GM10266 (cell line): Measurements from ENCODE around the gene HEY2.
"Not testable (repeated sequence)": the region's sequence is repeated elsewhere in the genome, so short reads cannot be mapped to it uniquely, and the experiment has no call there.

Experiments
- DNase-seq: peaks from one replicate; pipeline ENCODE4 v3.0.0; 2012; ENCODE audit errors: extremely low spot score
- CTCF ChIP-seq: IDR thresholded peaks from 2 replicates; pipeline ENCODE4 v1.5.1; 2012; ENCODE audit warnings: mild to moderate bottlenecking, low read depth; ENCODE audit not compliant: control insufficient read depth, insufficient read depth; ENCODE audit errors: missing control alignments

The HEY2 gene

DNA sequence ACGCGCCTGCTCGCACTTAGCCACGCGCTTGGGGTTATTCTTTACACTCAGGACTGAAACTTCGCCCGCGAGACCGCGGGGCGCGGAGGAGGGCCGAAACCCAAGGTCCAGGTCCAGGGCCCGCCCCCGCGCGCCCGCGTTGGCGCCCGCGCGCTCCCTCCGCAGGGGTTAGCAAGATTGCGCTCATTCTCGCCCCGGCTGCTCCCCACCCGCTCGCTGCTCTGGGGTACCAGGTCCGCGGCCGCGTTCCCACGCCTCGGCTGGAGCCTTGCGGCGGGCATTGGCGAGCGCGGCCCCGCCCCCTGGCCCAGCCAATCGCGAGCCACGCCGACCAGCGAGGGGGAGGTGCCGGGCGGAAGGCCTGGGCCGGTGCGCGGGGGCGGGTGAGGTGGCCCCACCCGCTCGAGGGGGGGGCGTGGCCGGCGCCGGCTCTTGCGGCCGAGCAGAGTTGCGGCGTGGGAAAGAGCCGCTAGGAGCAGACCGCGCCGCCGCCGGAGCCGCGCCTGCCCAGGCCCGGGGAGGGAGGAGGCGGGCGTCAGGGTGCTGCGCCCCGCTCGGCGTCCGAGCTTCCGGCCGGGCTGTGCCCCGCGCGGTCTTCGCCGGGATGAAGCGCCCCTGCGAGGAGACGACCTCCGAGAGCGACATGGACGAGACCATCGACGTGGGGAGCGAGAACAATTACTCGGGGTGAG, at the start of gene HEY2:
HEY2 (plus strand) TSS at position 460 of the 692 bp plus-strand sequence; CDS start at position 605, 145 bp downstream.
- no peak for TF ChIP-seq CTCF
- DNase-seq = peak; percentile 99

DNA sequence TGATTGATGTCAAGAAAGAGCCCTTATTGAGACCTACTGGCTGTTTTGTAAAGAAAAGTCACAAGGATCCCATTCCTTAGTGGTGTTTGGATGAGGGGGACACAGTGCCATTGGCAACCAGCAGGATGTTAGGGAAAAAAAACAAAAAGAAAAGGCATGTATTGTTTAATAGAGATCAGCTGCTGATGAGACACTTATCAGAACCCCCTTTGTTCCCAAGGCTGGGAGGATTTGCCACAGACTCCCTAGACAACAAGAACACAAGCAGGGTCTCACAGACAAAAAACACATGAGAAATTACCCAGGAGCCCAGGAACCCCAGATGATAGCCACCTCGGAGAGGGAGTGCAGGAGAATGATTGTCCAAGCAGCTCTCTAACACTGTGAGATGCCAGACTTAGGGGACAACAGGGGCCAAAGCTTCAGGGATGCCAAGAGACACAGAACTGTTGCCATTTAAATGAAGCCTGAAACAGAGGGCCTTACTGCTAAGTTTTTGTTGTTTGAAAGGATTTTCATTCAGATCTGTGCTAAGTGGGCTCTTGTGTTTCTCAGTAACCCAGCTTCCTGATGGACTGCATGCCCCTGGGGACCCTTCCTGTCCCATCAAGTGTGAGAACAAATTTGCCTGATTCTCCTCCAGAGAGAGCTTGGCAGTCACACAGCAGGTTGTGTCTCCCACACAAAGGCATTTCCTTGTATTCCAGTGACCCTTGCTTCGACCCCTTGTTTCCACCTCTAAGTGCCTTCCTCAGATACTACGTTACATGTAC, 48.7 kb upstream of the HEY2 start:
- no peak for TF ChIP-seq CTCF
- DNase-seq = no peak

GRCh38 chr6:125701354-125701668, 48.1 kb upstream of the HEY2 start:
- no peak for DNase-seq
- TF ChIP-seq CTCF = no peak

- DNase-seq = not testable (repeated sequence)
These were observed 45.5 kb upstream of the HEY2 start for GRCh38 chr6:125703882-125704281.

- TF ChIP-seq CTCF = no peak
- no peak for DNase-seq
These were observed 41.7 kb upstream of the HEY2 start for GRCh38 chr6:125707615-125708243.

- TF ChIP-seq CTCF = no peak
- no peak for DNase-seq
These were observed 38.3 kb upstream of the HEY2 start for GRCh38 chr6:125711013-125711675.

DNA sequence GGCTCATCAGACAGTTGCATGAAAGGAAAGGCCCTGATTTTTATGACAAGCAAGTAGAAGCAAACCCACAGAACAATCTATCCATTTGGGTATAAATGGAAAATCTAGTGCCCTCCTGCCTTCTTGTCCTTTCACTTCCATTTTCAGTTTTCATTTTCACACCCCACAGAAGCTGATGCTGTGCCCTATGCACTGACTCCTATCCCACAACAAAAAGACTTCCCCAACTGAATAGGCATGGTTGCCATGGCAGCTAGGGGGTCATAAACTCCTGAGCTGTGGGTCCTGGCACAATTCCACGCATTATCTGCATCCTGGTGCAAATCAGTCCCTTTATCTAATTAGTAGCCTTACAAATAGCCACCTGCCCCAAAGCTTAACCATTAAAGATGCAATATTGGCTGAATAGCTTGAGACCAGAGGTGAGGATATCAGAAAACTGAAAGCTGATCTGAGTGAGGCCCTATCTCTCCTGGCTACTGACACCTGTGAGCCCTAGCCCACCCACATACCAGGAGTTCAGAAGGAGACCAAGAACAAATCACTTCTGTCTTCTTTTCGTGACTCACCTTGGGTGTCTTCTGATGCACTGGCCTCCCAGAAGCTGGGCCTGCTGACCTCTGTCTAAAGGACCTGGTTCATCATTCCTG, 34.9 kb upstream of the HEY2 start:
- TF ChIP-seq CTCF = no peak
- DNase-seq = no peak
